Tibial artery (tissue), 4 donors: ENCODE results near the gene SP3.

Source experiments
- DNase-seq, 2 donors: peaks; one replicate each; pipeline ENCODE4 v3.0.0-alpha.2; 2019
- H3K27ac ChIP-seq, 2 donors: fragments of 200-600 bp; sonication (generic) in 1 of 2; 1 replicate in 1 of 2; 2 replicates in 1 of 2; pipeline ENCODE4 v1.5.1; 2018 to 2019; ENCODE audit warnings: mild to moderate bottlenecking in 1 of 2
- H3K27me3 ChIP-seq, 2 donors: fragments of 200-600 bp; sonication (generic) in 1 of 2; one replicate each; pipeline versions ENCODE4 v1.5.1 to v1.6.0; 2016 to 2019
- H3K36me3 ChIP-seq, 3 donors: fragments of 200-600 bp; sonication (generic) in 2 of 3; one replicate each; pipeline ENCODE4 v1.5.1; 2016 to 2019; ENCODE audit warnings: mild to moderate bottlenecking in 2 of 3
- H3K4me1 ChIP-seq, 4 donors: fragments of 200-600 bp; sonication (generic) in 2 of 4; 1 replicate in 3 of 4; 2 replicates in 1 of 4; pipeline ENCODE4 v1.5.1; 2016 to 2019
- H3K4me3 ChIP-seq, 2 donors: fragments of 200-600 bp; sonication (generic) in 1 of 2; 1 replicate in 1 of 2; 2 replicates in 1 of 2; pipeline ENCODE4 v1.5.1; 2018 to 2019; ENCODE audit warnings: mild to moderate bottlenecking in 2 of 2
- H3K9me3 ChIP-seq, 3 donors: fragments of 200-600 bp; sonication (generic) in 1 of 3; one replicate each; pipeline ENCODE4 v1.5.1; 2016 to 2019
- CTCF ChIP-seq, 2 experiments: fragments of 200-600 bp in 1 of 2; fragments of 450-650 bp in 1 of 2; IDR thresholded peaks; one replicate each; pipeline ENCODE4 v1.5.1; 2017 to 2019; ENCODE audit warnings: antibody characterized with exemption in 2 of 2, mild to moderate bottlenecking in 1 of 2, moderate library complexity in 1 of 2
- intact Hi-C: fragments of 100-400 bp; cut with DNase I; formaldehyde crosslinking; loops from one replicate; pipeline ENCODE4 v1.15.0; 2023; ENCODE audit warnings: low total_unique reads

SP3 gene

GRCh38 chr2:174011796-174012195 lies 46.6 kb upstream of the SP3 start:
- Histone ChIP-seq H3K36me3 (no peaks in the 10 kb centered on the region), H3K27me3 (no peaks in the 10 kb centered on the region), H3K4me3 (no peak overlapping the region), H3K4me1 (peaks cover 0 to 56% (median 32%) of the 10 kb centered on the region in 4 donors), H3K9me3 (no peaks in the 10 kb centered on the region), H3K27ac (peak overlapping the region in 1 of 2 donors; percentile 94)
- TF ChIP-seq CTCF (IDR thresholded peaks at IDR 0.05): no peak
- no peak for DNase-seq
- intact Hi-C loops: no loop called here

DNA sequence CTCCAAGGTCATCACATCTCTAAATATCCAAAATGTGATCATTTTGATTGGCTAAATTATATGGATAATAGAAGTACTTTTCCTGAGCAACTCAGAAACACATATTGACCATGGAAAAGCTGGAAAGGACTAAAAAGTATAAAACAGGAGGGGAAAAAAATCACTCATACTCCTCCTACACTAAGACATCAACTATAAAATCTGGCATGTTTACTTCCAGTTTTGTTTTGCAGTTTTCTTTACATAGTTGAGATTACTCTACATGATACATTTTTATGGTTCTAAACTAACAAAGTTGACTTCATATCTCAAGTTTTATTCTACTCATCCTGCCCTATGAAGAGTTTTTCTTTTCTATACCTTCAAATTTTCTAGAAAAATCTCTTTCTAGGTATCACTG lies 46.0 kb upstream of the SP3 start:
- intact Hi-C loops: no loop called here
- no peaks in the 10 kb centered on the region for H3K27me3 ChIP-seq
- no peak for DNase-seq
- no peak overlapping the region for H3K4me3 ChIP-seq
- H3K4me1 ChIP-seq: peaks cover 0 to 56% (median 32%) of the 10 kb centered on the region in 4 donors
- TF ChIP-seq CTCF (IDR thresholded peaks at IDR 0.05): no peak
- peak overlapping the region in 1 of 2 donors; percentile 11 for H3K27ac ChIP-seq
- no peaks in the 10 kb centered on the region for H3K9me3 ChIP-seq
- H3K36me3 ChIP-seq: no peaks in the 10 kb centered on the region

- Histone ChIP-seq H3K27me3 (no peaks in the 10 kb centered on the region), H3K9me3 (no peaks in the 10 kb centered on the region), H3K4me3 (no peak overlapping the region), H3K4me1 (peaks cover 0 to 58% (median 35%) of the 10 kb centered on the region in 4 donors), H3K27ac (no peak overlapping the region), H3K36me3 (no peaks in the 10 kb centered on the region)
- no peak for TF ChIP-seq CTCF (IDR thresholded peaks at IDR 0.05)
- intact Hi-C loops: no loop called here
- DNase-seq: no peak
Measured at GRCh38 chr2:174009488-174010223, 44.5 kb upstream of the SP3 start.

DNA sequence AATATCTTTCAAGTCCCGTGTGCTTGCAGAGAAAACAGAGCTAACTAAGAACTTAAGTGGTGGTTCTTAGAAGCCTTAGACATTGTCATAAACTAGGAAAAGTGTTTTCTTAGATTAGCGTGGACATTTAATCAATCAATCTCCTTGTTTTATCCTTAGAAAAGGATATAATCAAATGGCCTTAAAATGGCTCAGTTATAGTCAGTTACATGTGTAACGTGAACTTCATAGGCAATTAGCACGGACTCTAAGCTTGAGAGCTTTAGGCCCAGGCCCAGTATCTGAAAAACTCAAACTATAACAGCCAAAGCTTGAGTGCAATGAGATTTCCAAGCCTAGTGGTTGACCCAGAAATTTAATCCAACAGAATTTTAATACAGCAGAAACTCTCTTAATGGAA lies 43.5 kb upstream of the SP3 start:
- intact Hi-C loops: no loop called here

GRCh38 chr2:174007010-174007409 lies 41.8 kb upstream of the SP3 start:
- no peak overlapping the region for H3K4me3 ChIP-seq
- no peaks in the 10 kb centered on the region for H3K9me3 ChIP-seq
- no peaks in the 10 kb centered on the region for H3K27me3 ChIP-seq
- H3K27ac ChIP-seq: no peak overlapping the region
- intact Hi-C loops: no loop called here
- H3K4me1 ChIP-seq: peaks cover 0 to 47% (median 27%) of the 10 kb centered on the region in 4 donors
- DNase-seq: no peak
- no peaks in the 10 kb centered on the region for H3K36me3 ChIP-seq
- TF ChIP-seq CTCF (IDR thresholded peaks at IDR 0.05): no peak

More for the DNA sequence above, 43.5 kb upstream of the SP3 start:
- Histone ChIP-seq H3K27me3 (no peaks in the 10 kb centered on the region), H3K36me3 (no peaks in the 10 kb centered on the region), H3K4me3 (no peak overlapping the region), H3K4me1 (peaks cover 0 to 58% (median 36%) of the 10 kb centered on the region in 4 donors), H3K27ac (no peak overlapping the region), H3K9me3 (no peaks in the 10 kb centered on the region)
- TF ChIP-seq CTCF (IDR thresholded peaks at IDR 0.05): no peak
- no peak for DNase-seq
